K562 (cell line): Measurements from ENCODE around the gene OTOGL. TPM values are rescaled to one million over a fixed set of nuclear protein-coding genes. Genes with fewer than 3 reads are reported as not detected.

Source experiments
- ATAC-seq: fragments of 200-7000 bp; cut with Tn5 transposase; 3 replicates; pipeline ENCODE4 v1.9.1; 2020; ENCODE audit warnings: moderate library complexity
- BruUV-seq: library from RNA; stranded (reverse); fragments of 400-500 nt; replicated peaks from 2 replicates; lab custom pipeline; 2021; lab: Mats Ljungman, UMichigan
- CTCF ChIA-PET: fragments of 300-600 bp; formaldehyde crosslinking; extraction: SDS; loops from one replicate; lab custom pipeline; 2021; ENCODE audit warnings: low intra/inter-chr PET ratio; lab: Yijun Ruan, JAX
- POLR2A ChIA-PET: fragments of 300-600, 350-650 bp; sonication (Branson Sonifier 250); formaldehyde crosslinking; extraction: SDS; loops from one replicate; lab custom pipeline; 2021; ENCODE audit warnings: antibody characterized with exemption, inconsistent platforms; lab: Yijun Ruan, JAX
- DNase-seq, 4 experiments: peaks; one replicate each; pipeline versions ENCODE4 v3.0.0 to v3.0.0-alpha.2; 2011 to 2018; ENCODE audit warnings: low spot score in 3 of 4, mixed read lengths in 3 of 4; ENCODE audit errors: extremely low read depth in 1 of 4
- FAIRE-seq: peaks from 2 replicates; lab custom pipeline; 2011; peaks lifted over from hg19 to GRCh38; lab: Jason Lieb, UNC
- H2AFZ ChIP-seq: 2 replicates; pipeline ENCODE4 v1.6.0; 2011; ENCODE audit warnings: low read depth, low read length, control low read depth, inconsistent platforms
- H3K27ac ChIP-seq: fragments of 200-600 bp; 3 replicates; pipeline ENCODE4 v1.8.0; 2011; ENCODE audit warnings: low read depth, mild to moderate bottlenecking, control low read depth, inconsistent platforms, low read length, moderate library complexity, mixed read lengths; ENCODE audit errors: extremely low read depth
- H3K27me3 ChIP-seq, 2 experiments: fragments of 300-600 bp in 1 of 2; 2 replicates in 1 of 2; 3 replicates in 1 of 2; pipeline versions ENCODE4 v1.6.0 to v1.8.0; 2011; ENCODE audit warnings: inconsistent platforms in 2 of 2, low read length in 2 of 2, mild to moderate bottlenecking in 1 of 2, mixed read lengths in 1 of 2, moderate library complexity in 1 of 2; ENCODE audit not compliant: control insufficient read depth in 2 of 2, insufficient read depth in 2 of 2
- H3K36me3 ChIP-seq: fragments of 300-600 bp; 3 replicates; pipeline ENCODE4 v1.8.0; 2011; ENCODE audit warnings: mild to moderate bottlenecking, low read length, inconsistent platforms; ENCODE audit not compliant: control insufficient read depth, insufficient read depth
- H3K4me1 ChIP-seq, 2 experiments: fragments of 200-600 bp in 1 of 2; replicated peaks in 1 of 2; 2 replicates in 1 of 2; 3 replicates in 1 of 2; pipeline versions ENCODE4 v1.5.1 to v1.8.0; 2011; ENCODE audit warnings: inconsistent platforms in 2 of 2, low read length in 2 of 2, mild to moderate bottlenecking in 1 of 2, mixed read lengths in 1 of 2, moderate library complexity in 1 of 2; ENCODE audit not compliant: control insufficient read depth in 2 of 2, insufficient read depth in 2 of 2
- H3K4me2 ChIP-seq: 2 replicates; pipeline ENCODE4 v1.6.1; 2011; ENCODE audit warnings: low read length, control low read depth, inconsistent platforms, mixed read lengths; ENCODE audit not compliant: insufficient read depth
- H3K4me3 ChIP-seq: fragments of 200-600 bp; sonication (generic), shearing (Covaris generic); 2 replicates; pipeline ENCODE4 v1.5.1; 2016; ENCODE audit warnings: control low read depth, inconsistent platforms
- H3K79me2 ChIP-seq: fragments of 200-600 bp; 3 replicates; pipeline ENCODE4 v1.8.0; 2011; ENCODE audit warnings: low read length, inconsistent platforms; ENCODE audit not compliant: control insufficient read depth, insufficient read depth
- H3K9ac ChIP-seq, 2 experiments: 2 replicates each; pipeline versions ENCODE4 v1.6.0 to v1.6.1; 2011; ENCODE audit warnings: low read depth in 2 of 2, low read length in 2 of 2, control low read depth in 1 of 2, inconsistent platforms in 1 of 2, mild to moderate bottlenecking in 1 of 2, mixed read lengths in 1 of 2; ENCODE audit not compliant: insufficient read depth in 1 of 2
- H3K9me1 ChIP-seq: one replicate; pipeline ENCODE4 v1.6.0; 2011; ENCODE audit warnings: inconsistent platforms, mild to moderate bottlenecking, low read length, moderate library complexity; ENCODE audit not compliant: control insufficient read depth, insufficient read depth
- H3K9me3 ChIP-seq: replicated peaks from 2 replicates; pipeline ENCODE4 v1.5.1; 2011; ENCODE audit warnings: low read depth, low read length, inconsistent platforms; ENCODE audit not compliant: control insufficient read depth, insufficient read depth
- H4K20me1 ChIP-seq: replicated peaks from 2 replicates; pipeline ENCODE4 v1.6.1; 2011; ENCODE audit warnings: low read length, inconsistent platforms, mixed read lengths; ENCODE audit not compliant: control insufficient read depth, insufficient read depth
- BCL6 ChIP-seq: fragments of 250-450 bp; sonication (Bioruptor Pico); IDR thresholded peaks from 2 replicates; pipeline ENCODE4 v1.4.0; 2020
- CBX1 ChIP-seq: sonication (generic); IDR thresholded peaks from 2 replicates; pipeline ENCODE4 v1.6.1; 2016; ENCODE audit warnings: antibody characterized with exemption, low read depth, mild to moderate bottlenecking
- CTCF ChIP-seq, 3 experiments: IDR thresholded peaks in 2 of 3; conservative IDR thresholded peaks in 1 of 3; 2 replicates each; pipeline ENCODE4 v1.5.1; 2011 to 2012; ENCODE audit warnings: low read length in 3 of 3, mild to moderate bottlenecking in 3 of 3, control low read depth in 2 of 3, improper control_type of control experiment in 1 of 3, inconsistent platforms in 1 of 3, low read depth in 1 of 3, mixed read lengths in 1 of 3, moderate library complexity in 1 of 3; ENCODE audit not compliant: insufficient read depth in 2 of 3
- DEAF1 ChIP-seq: fragments of 450-650 bp; formaldehyde crosslinking; IDR thresholded peaks from 2 replicates; pipeline ENCODE4 v1.4.0; 2020; ENCODE audit warnings: mild to moderate bottlenecking, moderate library complexity
- HDAC8 ChIP-seq: fragments of 450-650 bp; IDR thresholded peaks from 2 replicates; pipeline ENCODE4 v1.6.1; 2016; ENCODE audit warnings: mild to moderate bottlenecking, missing genetic modification characterization, moderate library complexity, missing compliant biosample characterization
- IRF2 ChIP-seq: sonication (generic); formaldehyde crosslinking; IDR thresholded peaks from 2 replicates; pipeline ENCODE4 v1.8.1; 2022; ENCODE audit warnings: mild to moderate bottlenecking, missing genetic modification reagents
- OTX1 ChIP-seq: fragments of 450-650 bp; formaldehyde crosslinking; IDR thresholded peaks from 2 replicates; pipeline ENCODE4 v1.4.0; 2022; ENCODE audit warnings: mild to moderate bottlenecking
- POU5F1 ChIP-seq: fragments of 150-350 bp; IDR thresholded peaks from 2 replicates; pipeline ENCODE4 v1.6.1; 2014; ENCODE audit warnings: borderline replicate concordance, low read length, low read depth, mild to moderate bottlenecking; ENCODE audit not compliant: partially characterized antibody
- RAD21 ChIP-seq, 2 experiments: fragments of 250-450 bp in 1 of 2; fragments of 450-650 bp in 1 of 2; sonication (Bioruptor Pico) in 1 of 2; formaldehyde crosslinking in 1 of 2; IDR thresholded peaks in 1 of 2; conservative IDR thresholded peaks in 1 of 2; 2 replicates each; pipeline versions ENCODE4 v1.4.0 to v1.8.0; 2020 to 2022; ENCODE audit warnings: mild to moderate bottlenecking in 2 of 2, moderate library complexity in 1 of 2
- TCF7L2 ChIP-seq: fragments of 150-350 bp; IDR thresholded peaks from 2 replicates; pipeline ENCODE4 v1.6.1; 2016; ENCODE audit warnings: low read depth, mild to moderate bottlenecking, low read length, moderate library complexity
- TCFL5 ChIP-seq: fragments of 250-450 bp; sonication (Bioruptor Pico); conservative IDR thresholded peaks from 2 replicates; pipeline ENCODE4 v1.6.1; 2021; ENCODE audit warnings: mild to moderate bottlenecking, moderate library complexity, matching md5 sums
- XRCC5 ChIP-seq: fragments of 200-400 bp; formaldehyde crosslinking; IDR thresholded peaks from 2 replicates; pipeline ENCODE4 v1.6.1; 2017; ENCODE audit warnings: low read depth, mild to moderate bottlenecking, low read length
- ZBTB12 ChIP-seq: fragments of 250-450 bp; sonication (Bioruptor Pico); IDR thresholded peaks from 2 replicates; pipeline ENCODE4 v1.4.0; 2020
- ZNF23 ChIP-seq: fragments of 250-450 bp; sonication (Bioruptor Pico); IDR thresholded peaks from 2 replicates; pipeline ENCODE4 v1.4.0; 2020; ENCODE audit warnings: mild to moderate bottlenecking
- ZNF76 ChIP-seq: fragments of 250-450 bp; sonication (Bioruptor Pico); IDR thresholded peaks from 2 replicates; pipeline ENCODE4 v1.4.0; 2020; ENCODE audit warnings: mild to moderate bottlenecking, moderate library complexity, borderline replicate concordance
- WGBS: fragments of 100-300 bp; shearing (Covaris generic); methylation state at CpG from one replicate; pipeline ENCODE4 v1.1.6; 2016; ENCODE audit warnings: low coverage, mixed read lengths; ENCODE audit not compliant: insufficient coverage; ENCODE audit errors: missing lambda C conversion rate; 5-methylcytosine and 5-hydroxymethylcytosine counted together
- in situ Hi-C: fragments of 300-500 bp; cut with MboI; formaldehyde crosslinking; loops from 4 replicates; pipeline ENCODE4 v1.15.0; 2018; ENCODE audit warnings: inconsistent platforms, mixed read lengths
- intact Hi-C: fragments of 100-400 bp; cut with micrococcal nuclease; formaldehyde crosslinking; loops from 2 replicates; pipeline ENCODE4 v1.14.2; 2022
- polyA plus RNA-seq, 8 experiments: library from polyadenylated mRNA; depleted of rRNA in 4 of 8; stranded (reverse) in 5 of 8; unstranded in 3 of 8; fragments of >200 nt; fragmentation: Nextera tagmentation in 2 of 8; fragmentation: Illumina TruSeq in 1 of 8; extraction: Ambion mirVana in 2 of 8; extraction: Trizol in 1 of 8; gene quantifications; 2 replicates each; pipeline versions ENCODE4 v1.2.1 to v1.2.3, GENCODE V29; 2011 to 2014; ENCODE audit warnings: inconsistent platforms in 1 of 8, missing spikeins in 1 of 8
- total RNA-seq, 7 experiments: library from RNA; depleted of rRNA in 6 of 7; stranded (reverse); fragments of >200 nt in 6 of 7; fragmentation: Illumina TruSeq in 2 of 7; extraction: Trizol in 2 of 7; gene quantifications; 2 replicates each; pipeline versions ENCODE4 v1.2.1 to v1.2.3, GENCODE V29; 2011 to 2021; ENCODE audit warnings: low replicate concordance in 1 of 7

The OTOGL gene
- total and polyA plus RNA-seq, 9 of the 15 experiments (the other 6 are each of a cell fraction or from before 2014, with no cell fraction given), result 0.02 to 0.03 TPM; not detected in 7

GRCh38 chr12:80269803-80270552 is 170.6 kb downstream of the OTOGL start:
- in situ Hi-C loops, result no loop called here
- TF ChIP-seq ZBTB12 (no peak), ZNF23 (CRISPR knock-in tag) (no peak), BCL6 (CRISPR knock-in tag) (no peak), XRCC5 (no peak), IRF2 (no peak), POU5F1 (no peak), TCF7L2 (no peak), DEAF1 (CRISPR knock-in tag) (0 out of 2 replicates have a peak, but pooled peaks have one; percentile 22), ZNF76 (CRISPR knock-in tag) (no peak), RAD21 (CRISPR knock-in tag; conservative IDR thresholded peaks at IDR 0.05 in 1 of 2, IDR thresholded peaks at IDR 0.05 in 1 of 2) (peak; percentile 56 to 69), CBX1 (no peak), OTX1 (CRISPR knock-in tag) (no peak), TCFL5 (CRISPR knock-in tag) (no peak), CTCF (IDR thresholded peaks at IDR 0.05 in 2 of 3, conservative IDR thresholded peaks at IDR 0.05 in 1 of 3; ENCODE audit: insufficient read depth in 2 of 3, low read depth in 1 of 3, low read length in 3 of 3) (peak in 2 of 3 experiments; percentile 35 to 49; a peak in 3 of 6 replicates), HDAC8 (tag) (no peak)

More at GRCh38 chr12:80269803-80270552, 170.6 kb downstream of the OTOGL start:
- Histone ChIP-seq H2AFZ (no peak overlapping the region), H3K9me3 (no peaks in the 10 kb centered on the region), H3K27ac (no peak overlapping the region), H3K4me1 (no peaks in the 10 kb centered on the region), H3K36me3 (no peaks in the 10 kb centered on the region), H3K9me1 (no peaks in the 10 kb centered on the region), H3K27me3 (no peaks in the 10 kb centered on the region), H3K4me2 (no peak overlapping the region), H3K79me2 (no peaks in the 10 kb centered on the region), H3K4me3 (no peak overlapping the region), H3K9ac (no peak overlapping the region), H4K20me1 (no peaks in the 10 kb centered on the region)
- ATAC-seq (peak; percentile 70), FAIRE-seq (peak; percentile 75), DNase-seq (peak; percentile 7 to 41 (median 14))
- no TSS peak for BruUV-seq
- intact Hi-C loops, result loop anchor here (1.0 to 5.0 kb wide), 2 partner anchors 383 to 713 kb away; no protein-coding TSS in a partner anchor
- CTCF ChIA-PET, result interaction anchor here (0.6 to 1.4 kb wide), 3 partner anchors 537 to 715 kb away, joined by 3 to 4 read pairs (median 4); no protein-coding TSS in a partner anchor
- POLR2A ChIA-PET, result no interaction called here
- 3% methylated on average over 5 of the region's 5 CpGs for WGBS
